ENCODE data around the gene RPS6KA3. TPM values are rescaled to one million over a fixed set of nuclear protein-coding genes. Genes with fewer than 3 reads are reported as not detected.

RPS6KA3 gene
- polyA plus RNA-seq, 1 experiment, result 50.7 TPM

- CTCF ChIA-PET, result interaction anchor here (0.9 kb wide), 1 partner anchor 40 kb away, joined by 4 read pairs; no protein-coding TSS in a partner anchor
- POLR2A ChIA-PET, result no interaction called here
- no peak for TF ChIP-seq CTCF (IDR thresholded peaks at IDR 0.05; ENCODE audit: low read depth, low read length)
Observed at GRCh38 chrX:20212486-20213089, 54.1 kb downstream of the RPS6KA3 start.

GRCh38 chrX:20211261-20211786 lies 55.4 kb downstream of the RPS6KA3 start:
- CTCF ChIA-PET, result no interaction called here
- Histone ChIP-seq H3K4me3 (ENCODE audit: low read depth, low read length) (no peak overlapping the region), H3K27ac (ENCODE audit: low read depth, low read length) (no peak overlapping the region), H3K9me3 (ENCODE audit: control insufficient read depth, insufficient read depth, low read length) (no peaks in the 10 kb centered on the region), H3K27me3 (ENCODE audit: control insufficient read depth, insufficient read depth, low read length) (no peaks in the 10 kb centered on the region)
- TF ChIP-seq CTCF (IDR thresholded peaks at IDR 0.05; ENCODE audit: low read depth, low read length), result no peak
- no peak for DNase-seq (ENCODE audit: low read depth, low spot score)
- POLR2A ChIA-PET, result no interaction called here

More at GRCh38 chrX:20212486-20213089, 54.1 kb downstream of the RPS6KA3 start:
- no peak for DNase-seq (ENCODE audit: low read depth, low spot score)
- H3K27ac ChIP-seq (ENCODE audit: low read depth, low read length), result no peak overlapping the region
- no peak overlapping the region for H3K4me3 ChIP-seq (ENCODE audit: low read depth, low read length)
- H3K27me3 ChIP-seq (ENCODE audit: control insufficient read depth, insufficient read depth, low read length), result no peaks in the 10 kb centered on the region
- H3K9me3 ChIP-seq (ENCODE audit: control insufficient read depth, insufficient read depth, low read length), result no peaks in the 10 kb centered on the region

GRCh38 chrX:20205927-20206708 lies 60.6 kb downstream of the RPS6KA3 start:
- DNase-seq (ENCODE audit: low read depth, low spot score), result no peak
- ChIA-PET CTCF (interaction anchor here (0.6 kb wide), 1 partner anchor 325 kb away, joined by 4 read pairs; no protein-coding TSS in a partner anchor), POLR2A (no interaction called here)
- Histone ChIP-seq H3K27me3 (ENCODE audit: control insufficient read depth, insufficient read depth, low read length) (no peaks in the 10 kb centered on the region), H3K9me3 (ENCODE audit: control insufficient read depth, insufficient read depth, low read length) (no peaks in the 10 kb centered on the region), H3K4me3 (ENCODE audit: low read depth, low read length) (no peak overlapping the region), H3K27ac (ENCODE audit: low read depth, low read length) (no peak overlapping the region)
- no peak for TF ChIP-seq CTCF (IDR thresholded peaks at IDR 0.05; ENCODE audit: low read depth, low read length)

GRCh38 chrX:20204351-20204750 lies 62.4 kb downstream of the RPS6KA3 start:
- no peak overlapping the region for H3K4me3 ChIP-seq (ENCODE audit: low read depth, low read length)
- H3K9me3 ChIP-seq (ENCODE audit: control insufficient read depth, insufficient read depth, low read length), result no peaks in the 10 kb centered on the region
- ChIA-PET POLR2A (no interaction called here), CTCF (no interaction called here)
- no peak for DNase-seq (ENCODE audit: low read depth, low spot score)
- no peak for TF ChIP-seq CTCF (IDR thresholded peaks at IDR 0.05; ENCODE audit: low read depth, low read length)
- H3K27me3 ChIP-seq (ENCODE audit: control insufficient read depth, insufficient read depth, low read length), result no peaks in the 10 kb centered on the region
- no peak overlapping the region for H3K27ac ChIP-seq (ENCODE audit: low read depth, low read length)

GRCh38 chrX:20197641-20198210 lies 69.0 kb downstream of the RPS6KA3 start:
- ChIA-PET POLR2A (no interaction called here), CTCF (no interaction called here)
- TF ChIP-seq CTCF (IDR thresholded peaks at IDR 0.05; ENCODE audit: low read depth, low read length), result no peak
- no peak for DNase-seq (ENCODE audit: low read depth, low spot score)
- no peaks in the 10 kb centered on the region for H3K9me3 ChIP-seq (ENCODE audit: control insufficient read depth, insufficient read depth, low read length)
- H3K4me3 ChIP-seq (ENCODE audit: low read depth, low read length), result no peak overlapping the region
- no peaks in the 10 kb centered on the region for H3K27me3 ChIP-seq (ENCODE audit: control insufficient read depth, insufficient read depth, low read length)
- no peak overlapping the region for H3K27ac ChIP-seq (ENCODE audit: low read depth, low read length)
